Upper lobe of left lung (tissue), 4 donors: ENCODE measurements around the gene NTNG2.

Experiments
- POLR2A ChIP-seq, 4 donors: fragments of 450-650 bp; IDR thresholded peaks; one replicate each; pipeline ENCODE4 v1.5.1; 2016 to 2017; ENCODE audit warnings: antibody characterized with exemption in 4 of 4, mild to moderate bottlenecking in 2 of 4
- TF ChIP-seq, protein P1 (sequence below), 6 experiments: fragments of 450-650 bp in 4 of 6; fragments of 200-600 bp in 2 of 6; sonication (generic) in 2 of 6; IDR thresholded peaks; one replicate each; pipeline ENCODE4 v1.5.1; 2016 to 2019; ENCODE audit warnings: antibody characterized with exemption in 6 of 6

- TF ChIP-seq, protein P1, sequence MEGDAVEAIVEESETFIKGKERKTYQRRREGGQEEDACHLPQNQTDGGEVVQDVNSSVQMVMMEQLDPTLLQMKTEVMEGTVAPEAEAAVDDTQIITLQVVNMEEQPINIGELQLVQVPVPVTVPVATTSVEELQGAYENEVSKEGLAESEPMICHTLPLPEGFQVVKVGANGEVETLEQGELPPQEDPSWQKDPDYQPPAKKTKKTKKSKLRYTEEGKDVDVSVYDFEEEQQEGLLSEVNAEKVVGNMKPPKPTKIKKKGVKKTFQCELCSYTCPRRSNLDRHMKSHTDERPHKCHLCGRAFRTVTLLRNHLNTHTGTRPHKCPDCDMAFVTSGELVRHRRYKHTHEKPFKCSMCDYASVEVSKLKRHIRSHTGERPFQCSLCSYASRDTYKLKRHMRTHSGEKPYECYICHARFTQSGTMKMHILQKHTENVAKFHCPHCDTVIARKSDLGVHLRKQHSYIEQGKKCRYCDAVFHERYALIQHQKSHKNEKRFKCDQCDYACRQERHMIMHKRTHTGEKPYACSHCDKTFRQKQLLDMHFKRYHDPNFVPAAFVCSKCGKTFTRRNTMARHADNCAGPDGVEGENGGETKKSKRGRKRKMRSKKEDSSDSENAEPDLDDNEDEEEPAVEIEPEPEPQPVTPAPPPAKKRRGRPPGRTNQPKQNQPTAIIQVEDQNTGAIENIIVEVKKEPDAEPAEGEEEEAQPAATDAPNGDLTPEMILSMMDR (IDR thresholded peaks at IDR 0.05) = no peak
- no peak for TF ChIP-seq POLR2A (IDR thresholded peaks at IDR 0.05)
Observed at GRCh38 chr9:132237481-132237880, 75.6 kb downstream of the NTNG2 start.
